ENCODE data around the gene SDHB. TPM values are rescaled to one million over a fixed set of nuclear protein-coding genes. Genes with fewer than 3 reads are reported as not detected.

Gene SDHB
- total RNA-seq, 1 experiment from 2014 or later, result 159 TPM

- TF ChIP-seq TCF7L2 (IDR thresholded peaks at IDR 0.05; ENCODE audit: borderline replicate concordance, extremely low read depth, insufficient read depth, insufficient read length), result no peak
- TF ChIP-seq ZFX (IDR thresholded peaks at IDR 0.05), result no peak
Observed at GRCh38 chr1:17018849-17019248, 35.0 kb downstream of the SDHB start (continued).

DNA sequence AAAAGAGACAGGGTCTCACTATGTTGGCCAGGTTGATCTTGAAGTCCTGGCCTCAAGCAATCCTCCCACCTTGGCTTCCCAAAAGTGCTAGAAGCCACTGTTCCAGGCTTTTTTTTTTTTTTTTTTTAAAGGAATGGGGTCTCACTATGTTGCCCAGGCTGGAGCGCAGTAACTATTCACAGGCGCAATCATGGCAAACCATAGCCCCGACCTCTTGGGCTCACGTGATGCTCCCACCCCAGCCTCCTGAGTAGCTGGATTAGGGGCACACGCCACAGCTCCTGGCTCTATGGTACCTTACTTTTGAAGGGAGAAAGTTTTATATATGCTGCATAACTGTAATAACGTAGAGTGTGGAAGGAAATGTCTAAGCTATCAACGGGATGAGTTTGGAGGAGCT, 36.4 kb downstream of the SDHB start:
- ChIA-PET RAD21 (ENCODE audit: low non-redundant PET in 1 of 2, low total read pairs in 2 of 2, uncharacterized antibody in 2 of 2, unreplicated experiment in 2 of 2) (no interaction called here), CTCF (no interaction called here), POLR2A (no interaction called here)
- TF ChIP-seq SIN3A (IDR thresholded peaks at IDR 0.05; ENCODE audit: low read depth) (no peak), MAX (IDR thresholded peaks at IDR 0.05) (no peak), CTCF (IDR thresholded peaks at IDR 0.05 in 2 of 3, conservative IDR thresholded peaks at IDR 0.05 in 1 of 3; ENCODE audit: borderline replicate concordance in 1 of 3, insufficient read depth in 1 of 3, low read depth in 2 of 3, low read length in 2 of 3) (no peak), ZNF274 (IDR thresholded peaks at IDR 0.05; ENCODE audit: low read depth, low read length) (no peak), ATF3 (IDR thresholded peaks at IDR 0.05) (no peak), POLR2AphosphoS5 (IDR thresholded peaks at IDR 0.05; ENCODE audit: low read depth, low read length) (no peak), EZH2 (IDR thresholded peaks at IDR 0.05) (no peak), ELF1 (IDR thresholded peaks at IDR 0.05; ENCODE audit: borderline replicate concordance, low read depth) (no peak), YY1 (IDR thresholded peaks at IDR 0.05; ENCODE audit: extremely low read depth, insufficient replicate concordance, low read depth, low read length) (no peak)
- TF ChIP-seq, protein P1, sequence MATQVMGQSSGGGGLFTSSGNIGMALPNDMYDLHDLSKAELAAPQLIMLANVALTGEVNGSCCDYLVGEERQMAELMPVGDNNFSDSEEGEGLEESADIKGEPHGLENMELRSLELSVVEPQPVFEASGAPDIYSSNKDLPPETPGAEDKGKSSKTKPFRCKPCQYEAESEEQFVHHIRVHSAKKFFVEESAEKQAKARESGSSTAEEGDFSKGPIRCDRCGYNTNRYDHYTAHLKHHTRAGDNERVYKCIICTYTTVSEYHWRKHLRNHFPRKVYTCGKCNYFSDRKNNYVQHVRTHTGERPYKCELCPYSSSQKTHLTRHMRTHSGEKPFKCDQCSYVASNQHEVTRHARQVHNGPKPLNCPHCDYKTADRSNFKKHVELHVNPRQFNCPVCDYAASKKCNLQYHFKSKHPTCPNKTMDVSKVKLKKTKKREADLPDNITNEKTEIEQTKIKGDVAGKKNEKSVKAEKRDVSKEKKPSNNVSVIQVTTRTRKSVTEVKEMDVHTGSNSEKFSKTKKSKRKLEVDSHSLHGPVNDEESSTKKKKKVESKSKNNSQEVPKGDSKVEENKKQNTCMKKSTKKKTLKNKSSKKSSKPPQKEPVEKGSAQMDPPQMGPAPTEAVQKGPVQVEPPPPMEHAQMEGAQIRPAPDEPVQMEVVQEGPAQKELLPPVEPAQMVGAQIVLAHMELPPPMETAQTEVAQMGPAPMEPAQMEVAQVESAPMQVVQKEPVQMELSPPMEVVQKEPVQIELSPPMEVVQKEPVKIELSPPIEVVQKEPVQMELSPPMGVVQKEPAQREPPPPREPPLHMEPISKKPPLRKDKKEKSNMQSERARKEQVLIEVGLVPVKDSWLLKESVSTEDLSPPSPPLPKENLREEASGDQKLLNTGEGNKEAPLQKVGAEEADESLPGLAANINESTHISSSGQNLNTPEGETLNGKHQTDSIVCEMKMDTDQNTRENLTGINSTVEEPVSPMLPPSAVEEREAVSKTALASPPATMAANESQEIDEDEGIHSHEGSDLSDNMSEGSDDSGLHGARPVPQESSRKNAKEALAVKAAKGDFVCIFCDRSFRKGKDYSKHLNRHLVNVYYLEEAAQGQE (IDR thresholded peaks at IDR 0.05; ENCODE audit: low read depth), result no peak
- Histone ChIP-seq H3K4me3 (replicated peaks in 1 of 2; ENCODE audit: low read depth in 1 of 2, low read length in 2 of 2) (no peak overlapping the region), H3K4me2 (ENCODE audit: low read length) (no peak overlapping the region), H3K36me3 (ENCODE audit: control insufficient read depth in 1 of 2, insufficient read depth in 2 of 2, low read length in 2 of 2) (peaks cover 31 to 33% of the 10 kb centered on the region in 2 experiments; a peak in 3 of 4 replicates), H3K9me2 (ENCODE audit: insufficient read depth) (no peaks in the 10 kb centered on the region), H3K4me1 (ENCODE audit: control insufficient read depth in 1 of 2, insufficient read depth in 2 of 2, low read length in 2 of 2) (peaks cover 2 to 17% of the 10 kb centered on the region in 2 experiments; a peak in 3 of 4 replicates), H3K27ac (ENCODE audit: low read depth, low read length) (no peak overlapping the region), H3K9ac (ENCODE audit: low read length) (no peak overlapping the region), H3K9me3 (ENCODE audit: control insufficient read depth in 1 of 2, insufficient read depth in 1 of 2, low read depth in 1 of 2, low read length in 2 of 2) (no peaks in the 10 kb centered on the region), H3K27me3 (ENCODE audit: insufficient read depth, low read length) (no peaks in the 10 kb centered on the region), H4K20me1 (ENCODE audit: insufficient read depth) (no peaks in the 10 kb centered on the region), H3K79me2 (ENCODE audit: insufficient read depth, low read length) (no peaks in the 10 kb centered on the region), H2AFZ (ENCODE audit: low read depth, low read length, poor library complexity, severe bottlenecking) (no peak overlapping the region)
- ATAC-seq (no peak), DNase-seq (ENCODE audit: low read depth, low spot score) (no peak)
- intact Hi-C loops (cut with micrococcal nuclease), result no loop called here
- BruUV-seq (replicated peaks), result no TSS peak
